KMS-11 (cell line): ENCODE results near the gene CUL4A.

ENCODE experiments used
- H2AFZ ChIP-seq: fragments of 200-600 bp; sonication (generic); 2 replicates; pipeline ENCODE4 v1.6.1; 2016; ENCODE audit warnings: antibody characterized with exemption, mixed run types, low read depth
- H3K27ac ChIP-seq: fragments of 200-600 bp; sonication (generic); 2 replicates; pipeline ENCODE4 v1.6.1; 2016; ENCODE audit warnings: mild to moderate bottlenecking, mixed run types
- H3K27me3 ChIP-seq: fragments of 200-600 bp; sonication (generic); 2 replicates; pipeline ENCODE4 v1.6.1; 2017; ENCODE audit warnings: mild to moderate bottlenecking, low read depth, mixed run types, moderate library complexity; ENCODE audit not compliant: insufficient read depth
- H3K36me3 ChIP-seq: fragments of 200-600 bp; sonication (generic); 2 replicates; pipeline ENCODE4 v1.6.1; 2017; ENCODE audit warnings: mild to moderate bottlenecking, mixed run types; ENCODE audit not compliant: insufficient read depth
- H3K4me1 ChIP-seq: fragments of 200-600 bp; sonication (generic); 2 replicates; pipeline ENCODE4 v1.6.1; 2016; ENCODE audit warnings: mild to moderate bottlenecking, low read depth, mixed run types; ENCODE audit not compliant: poor library complexity, severe bottlenecking
- H3K4me2 ChIP-seq: fragments of 200-600 bp; sonication (generic); 2 replicates; pipeline ENCODE4 v1.7.0; 2016; ENCODE audit warnings: mild to moderate bottlenecking, mixed run types
- H3K4me3 ChIP-seq: fragments of 200-600 bp; sonication (generic); IDR thresholded peaks from 2 replicates; pipeline ENCODE4 v1.6.1; 2017; ENCODE audit warnings: low read depth, low read length, mixed read lengths; ENCODE audit not compliant: insufficient read depth
- H3K79me2 ChIP-seq: fragments of 200-600 bp; sonication (generic); 2 replicates; pipeline ENCODE4 v1.6.1; 2016; ENCODE audit warnings: low read depth, mixed run types; ENCODE audit not compliant: insufficient read depth
- H3K9ac ChIP-seq: fragments of 200-600 bp; sonication (generic); 2 replicates; pipeline ENCODE4 v1.6.1; 2016; ENCODE audit warnings: mild to moderate bottlenecking, mixed run types
- H4K20me1 ChIP-seq: fragments of 200-600 bp; sonication (generic); 2 replicates; pipeline ENCODE4 v1.6.1; 2016; ENCODE audit warnings: mild to moderate bottlenecking, mixed run types; ENCODE audit not compliant: insufficient read depth
- TF ChIP-seq, protein P1 (sequence below): fragments of 200-600 bp; sonication (generic); conservative IDR thresholded peaks from 2 replicates; pipeline ENCODE4 v1.6.1; 2017; ENCODE audit warnings: low read depth, mild to moderate bottlenecking, antibody characterized with exemption, low read length, moderate library complexity, mixed read lengths

Gene CUL4A

DNA sequence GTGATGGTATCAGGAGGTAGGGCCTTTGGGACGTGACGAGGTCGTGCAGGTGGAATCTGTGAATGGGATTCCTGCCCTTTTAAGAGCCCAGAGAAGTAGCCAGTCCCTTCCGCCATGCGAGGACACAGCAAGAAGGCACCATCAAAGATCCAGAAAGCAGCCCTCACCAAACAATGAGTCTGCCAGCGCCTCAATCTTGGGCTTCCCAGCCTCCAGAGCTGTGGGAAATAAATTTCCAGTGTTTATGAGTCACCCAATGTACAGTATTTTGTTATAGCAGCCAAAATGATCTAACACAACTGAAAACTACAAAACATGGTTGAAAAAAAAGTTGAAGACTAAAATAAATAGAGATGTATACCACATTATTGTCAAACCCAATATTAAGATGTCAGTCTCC lies 70.7 kb downstream of the CUL4A start:
- Histone ChIP-seq H4K20me1 (no peaks in the 10 kb centered on the region), H3K4me3 (no peak overlapping the region), H3K27ac (no peak overlapping the region), H3K9ac (no peak overlapping the region), H3K27me3 (no peaks in the 10 kb centered on the region), H3K4me2 (no peak overlapping the region), H2AFZ (no peak overlapping the region), H3K36me3 (no peaks in the 10 kb centered on the region), H3K4me1 (no peaks in the 10 kb centered on the region), H3K79me2 (no peaks in the 10 kb centered on the region)
- TF ChIP-seq, protein P1, sequence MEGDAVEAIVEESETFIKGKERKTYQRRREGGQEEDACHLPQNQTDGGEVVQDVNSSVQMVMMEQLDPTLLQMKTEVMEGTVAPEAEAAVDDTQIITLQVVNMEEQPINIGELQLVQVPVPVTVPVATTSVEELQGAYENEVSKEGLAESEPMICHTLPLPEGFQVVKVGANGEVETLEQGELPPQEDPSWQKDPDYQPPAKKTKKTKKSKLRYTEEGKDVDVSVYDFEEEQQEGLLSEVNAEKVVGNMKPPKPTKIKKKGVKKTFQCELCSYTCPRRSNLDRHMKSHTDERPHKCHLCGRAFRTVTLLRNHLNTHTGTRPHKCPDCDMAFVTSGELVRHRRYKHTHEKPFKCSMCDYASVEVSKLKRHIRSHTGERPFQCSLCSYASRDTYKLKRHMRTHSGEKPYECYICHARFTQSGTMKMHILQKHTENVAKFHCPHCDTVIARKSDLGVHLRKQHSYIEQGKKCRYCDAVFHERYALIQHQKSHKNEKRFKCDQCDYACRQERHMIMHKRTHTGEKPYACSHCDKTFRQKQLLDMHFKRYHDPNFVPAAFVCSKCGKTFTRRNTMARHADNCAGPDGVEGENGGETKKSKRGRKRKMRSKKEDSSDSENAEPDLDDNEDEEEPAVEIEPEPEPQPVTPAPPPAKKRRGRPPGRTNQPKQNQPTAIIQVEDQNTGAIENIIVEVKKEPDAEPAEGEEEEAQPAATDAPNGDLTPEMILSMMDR, result no peak

DNA sequence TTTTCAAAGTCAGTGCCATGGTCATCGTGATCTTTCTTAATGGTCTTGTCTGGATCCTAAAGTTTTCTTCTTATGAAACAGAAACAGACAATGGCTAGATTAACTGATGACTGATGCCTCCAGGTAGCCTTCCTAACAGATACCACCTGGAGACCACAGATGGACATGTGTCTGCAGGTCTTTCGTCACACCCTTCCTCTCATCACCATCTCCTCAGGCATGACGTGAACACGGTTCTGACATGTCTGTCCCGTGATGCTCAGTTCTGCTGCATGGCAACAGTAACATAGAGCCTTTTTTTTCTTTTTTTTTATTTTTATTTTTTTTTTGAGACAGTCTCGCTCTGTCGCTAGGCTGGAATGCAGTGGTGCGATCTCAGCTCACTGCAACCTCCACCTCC lies 74.5 kb downstream of the CUL4A start:
- Histone ChIP-seq H3K27ac (no peak overlapping the region), H3K9ac (no peak overlapping the region), H3K4me1 (no peaks in the 10 kb centered on the region), H3K4me2 (no peak overlapping the region), H3K27me3 (no peaks in the 10 kb centered on the region), H2AFZ (no peak overlapping the region), H3K79me2 (no peaks in the 10 kb centered on the region), H4K20me1 (no peaks in the 10 kb centered on the region), H3K36me3 (no peaks in the 10 kb centered on the region), H3K4me3 (no peak overlapping the region)
- TF ChIP-seq, protein P1, result no peak

DNA sequence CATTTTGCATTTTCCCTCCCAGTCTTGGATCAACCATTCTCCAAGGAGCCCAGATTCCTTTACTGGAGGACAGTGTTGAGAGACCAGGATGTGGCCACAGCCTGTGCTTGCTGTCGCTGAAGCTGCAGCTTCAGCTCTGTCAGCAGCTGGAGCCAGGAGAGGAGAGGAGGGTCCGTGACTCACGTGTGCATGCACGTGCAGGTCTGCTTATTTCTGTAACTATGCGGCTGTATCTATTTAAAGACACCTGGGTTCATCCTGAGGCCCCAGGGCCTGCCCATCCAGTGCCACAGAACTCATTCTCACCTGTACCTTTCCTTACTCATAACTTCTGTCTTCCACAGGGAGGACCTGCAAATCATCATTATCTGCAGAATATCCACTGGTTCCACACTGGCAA lies 79.5 kb downstream of the CUL4A start:
- Histone ChIP-seq H3K27ac (no peak overlapping the region), H3K79me2 (no peaks in the 10 kb centered on the region), H3K4me1 (no peaks in the 10 kb centered on the region), H3K9ac (no peak overlapping the region), H3K4me3 (no peak overlapping the region), H3K4me2 (no peak overlapping the region), H2AFZ (no peak overlapping the region), H3K27me3 (peaks cover 3% of the 10 kb centered on the region; the same call in 1 of the 2 replicates), H4K20me1 (no peaks in the 10 kb centered on the region), H3K36me3 (no peaks in the 10 kb centered on the region)
- TF ChIP-seq, protein P1, result no peak

DNA sequence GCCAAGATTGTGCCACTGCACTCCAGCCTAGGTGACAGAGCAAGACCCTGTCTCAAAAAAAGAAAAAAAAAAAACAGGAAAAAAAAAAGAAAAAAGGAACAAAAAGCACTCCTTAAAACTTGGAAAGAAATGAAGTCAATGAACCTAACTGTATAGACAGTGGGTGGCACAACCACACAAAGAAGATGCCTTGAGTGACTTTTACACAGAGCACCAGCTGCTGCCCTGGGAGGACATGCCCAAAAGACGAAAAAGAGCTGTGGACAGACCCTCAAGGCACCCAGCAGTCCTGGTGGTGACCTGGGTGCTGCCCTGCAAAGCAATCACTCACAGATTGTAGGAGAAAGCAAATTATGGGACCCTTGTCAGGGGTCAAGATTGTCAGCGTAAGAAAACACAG lies 81.7 kb downstream of the CUL4A start:
- H3K36me3 ChIP-seq, result no peaks in the 10 kb centered on the region
- no peaks in the 10 kb centered on the region for H3K79me2 ChIP-seq
- H3K27me3 ChIP-seq, result peaks cover 3% of the 10 kb centered on the region; the same call in 1 of the 2 replicates
- H2AFZ ChIP-seq, result no peak overlapping the region
- no peak overlapping the region for H3K4me2 ChIP-seq
- no peak overlapping the region for H3K4me3 ChIP-seq
- H4K20me1 ChIP-seq, result no peaks in the 10 kb centered on the region
- TF ChIP-seq, protein P1, result no peak
- no peak overlapping the region for H3K27ac ChIP-seq
- H3K9ac ChIP-seq, result no peak overlapping the region
- H3K4me1 ChIP-seq, result no peaks in the 10 kb centered on the region
